T-helper 22 cell (primary cell): ENCODE results near the gene CPD.

ENCODE experiments used
- DNase-seq: peaks from one replicate; pipeline ENCODE4 v3.0.0-alpha.2; 2020; ENCODE audit warnings: low read depth

The CPD gene

GRCh38 chr17:30506481-30506880 lies 127.8 kb downstream of the CPD start:
- DNase-seq, result no peak

GRCh38 chr17:30513346-30513745 lies 134.6 kb downstream of the CPD start:
- DNase-seq, result no peak

DNA sequence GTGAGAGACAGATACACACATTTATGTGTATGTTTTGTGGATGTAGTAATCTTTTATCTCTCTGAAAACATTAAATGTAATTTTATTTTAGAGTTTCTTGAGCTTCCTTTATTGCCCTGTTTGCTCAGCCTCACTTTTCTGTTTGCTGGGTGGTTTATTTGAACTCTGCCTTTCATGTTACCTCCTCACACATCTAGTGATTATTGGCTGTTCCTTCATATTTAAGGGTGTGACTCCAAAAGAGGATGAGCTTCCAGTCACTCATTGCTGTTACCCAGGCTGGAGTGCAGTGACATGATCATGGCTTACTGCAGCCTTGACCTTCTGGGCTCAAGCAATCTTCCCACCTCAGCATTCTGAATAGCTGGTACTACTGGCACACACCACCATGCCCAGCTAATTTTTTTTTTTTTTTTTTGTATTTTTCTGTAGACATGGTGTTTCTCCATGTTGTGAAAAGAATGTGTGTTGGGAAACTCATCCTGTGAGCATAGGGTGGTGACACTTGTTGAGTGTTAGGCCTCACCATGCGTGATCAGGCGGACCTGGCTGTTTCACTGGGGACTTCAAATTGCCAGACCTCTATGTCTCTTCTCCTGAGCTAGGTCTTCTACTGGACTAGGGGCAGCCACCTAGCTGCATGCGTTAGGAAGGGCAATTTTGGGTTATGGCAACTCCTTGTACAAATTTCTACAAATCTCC lies 136.3 kb downstream of the CPD start:
- DNase-seq, result no peak

DNA sequence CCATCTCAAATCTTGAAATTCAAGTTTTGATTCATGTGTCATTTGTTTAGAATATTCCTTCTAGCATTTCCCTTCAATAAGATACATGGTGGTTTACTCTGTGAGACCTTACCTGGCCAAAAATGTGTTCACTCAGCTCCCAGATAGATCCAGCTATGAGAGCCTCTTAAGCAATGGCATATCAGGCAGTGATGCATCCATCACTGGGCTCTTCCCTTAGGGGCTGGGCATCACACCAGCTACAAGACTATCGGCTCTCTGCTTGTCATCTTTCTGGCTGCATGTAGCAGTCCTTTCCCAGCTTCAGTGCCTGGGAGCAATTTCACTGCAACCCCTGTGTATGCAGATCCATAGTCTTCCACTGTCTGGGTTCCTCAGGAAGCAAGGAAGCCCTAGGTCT lies 139.1 kb downstream of the CPD start:
- DNase-seq, result no peak

DNA sequence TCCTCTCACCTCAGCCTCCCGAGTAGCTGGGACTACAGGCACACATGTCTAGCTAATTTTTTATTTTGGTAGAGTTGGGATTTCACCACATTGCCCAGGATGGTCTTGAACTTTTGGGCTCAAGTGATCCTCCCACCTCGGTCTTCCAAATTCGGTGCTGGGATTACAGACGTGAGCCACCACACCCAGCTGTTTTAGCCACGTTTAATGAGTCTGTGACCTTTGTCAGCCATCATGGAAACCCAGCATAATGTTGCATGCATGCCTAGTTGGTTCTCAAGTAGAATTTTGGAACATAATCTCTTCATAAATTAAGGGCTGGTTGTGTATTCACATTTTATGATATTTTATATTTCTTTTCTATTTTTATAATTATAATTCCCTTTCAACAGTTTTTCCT lies 140.4 kb downstream of the CPD start:
- DNase-seq, result no peak
